ENCODE results near the gene RPS25. TPM values are rescaled to one million over a fixed set of nuclear protein-coding genes. Genes with fewer than 3 reads are reported as not detected.

The RPS25 gene
- total RNA-seq, 2 donors from 2014 or later: 1,289 to 1,299 TPM

GRCh38 chr11:119057000-119057769, 39.0 kb upstream of the RPS25 start, which contains the start of gene HYOU1:
Gene HYOU1 (minus strand): TSS chr11:119057205. CDS start chr11:119056160, 1,045 bp downstream.
- H3K36me3 Mint-ChIP-seq (ENCODE audit: low read depth): peaks cover 42% of the 10 kb centered on the region
- Histone ChIP-seq H3K4me1 (ENCODE audit: control insufficient read depth, insufficient read depth, low read length) (no peaks in the 10 kb centered on the region), H3K27ac (ENCODE audit: low read depth, low read length) (peak within 1 kb of the TSS; percentile 88), H3K27me3 (ENCODE audit: control insufficient read depth, insufficient read depth, low read length, poor library complexity, severe bottlenecking) (no peaks in the 10 kb centered on the region), H3K4me3 (ENCODE audit: low read length) (peak within 1 kb of the TSS; percentile 93), H3K9ac (ENCODE audit: extremely low read depth, low read length, poor library complexity, severe bottlenecking) (peak within 1 kb of the TSS; percentile 81), H3K36me3 (ENCODE audit: control insufficient read depth, insufficient read depth, low read length) (peaks cover 35% of the 10 kb centered on the region), H3K9me3 (ENCODE audit: control insufficient read depth, low read length) (no peaks in the 10 kb centered on the region)
- H3K27ac Mint-ChIP-seq: peak within 1 kb of the TSS; percentile 97
- 0% methylated on average over 25 to 79 of the region's 79 CpGs for WGBS, 2 experiments (ENCODE audit: insufficient coverage in 1 of 2, insufficient read length in 1 of 2)
- DNase-seq: peak; percentile 99
- TF ChIP-seq CTCF (conservative IDR thresholded peaks at IDR 0.05): peak; percentile 65
- H3K4me1 Mint-ChIP-seq: peaks cover 16% of the 10 kb centered on the region
- H3K4me3 Mint-ChIP-seq: peak within 1 kb of the TSS; percentile 90
- H3K27me3 Mint-ChIP-seq (ENCODE audit: insufficient read depth): no peaks in the 10 kb centered on the region
- peaks cover 6% of the 10 kb centered on the region for H3K9me3 Mint-ChIP-seq

- DNase-seq: peak; percentile 84
- peak; percentile 21 for TF ChIP-seq CTCF (conservative IDR thresholded peaks at IDR 0.05)
- H3K9me3 Mint-ChIP-seq: peaks cover 6% of the 10 kb centered on the region
- Histone ChIP-seq H3K27ac (ENCODE audit: low read depth, low read length) (peak overlapping the region; percentile 88), H3K27me3 (ENCODE audit: control insufficient read depth, insufficient read depth, low read length, poor library complexity, severe bottlenecking) (no peaks in the 10 kb centered on the region), H3K4me1 (ENCODE audit: control insufficient read depth, insufficient read depth, low read length) (no peaks in the 10 kb centered on the region), H3K36me3 (ENCODE audit: control insufficient read depth, insufficient read depth, low read length) (peaks cover 42% of the 10 kb centered on the region), H3K4me3 (ENCODE audit: low read length) (peak overlapping the region; percentile 93), H3K9ac (ENCODE audit: extremely low read depth, low read length, poor library complexity, severe bottlenecking) (peak overlapping the region; percentile 81), H3K9me3 (ENCODE audit: control insufficient read depth, low read length) (no peaks in the 10 kb centered on the region)
- peaks cover 16% of the 10 kb centered on the region for H3K4me1 Mint-ChIP-seq
- H3K27me3 Mint-ChIP-seq (ENCODE audit: insufficient read depth): no peaks in the 10 kb centered on the region
- H3K27ac Mint-ChIP-seq: peak overlapping the region; percentile 97
- 0% methylated on average over 14 to 48 of the region's 48 CpGs for WGBS, 2 experiments (ENCODE audit: insufficient coverage in 1 of 2, insufficient read length in 1 of 2)
- peaks cover 49% of the 10 kb centered on the region for H3K36me3 Mint-ChIP-seq (ENCODE audit: low read depth)
- H3K4me3 Mint-ChIP-seq: peak overlapping the region; percentile 90
Measured at GRCh38 chr11:119056421-119056999, 38.4 kb upstream of the RPS25 start.

- H3K36me3 ChIP-seq (ENCODE audit: control insufficient read depth, insufficient read depth, low read length): peaks cover 48% of the 10 kb centered on the region
- peaks cover 16% of the 10 kb centered on the region for H3K4me1 Mint-ChIP-seq
- peak overlapping the region; percentile 93 for H3K4me3 ChIP-seq (ENCODE audit: low read length)
- H3K9ac ChIP-seq (ENCODE audit: extremely low read depth, low read length, poor library complexity, severe bottlenecking): peak overlapping the region; percentile 81
- peak; percentile 53 for DNase-seq
- peak overlapping the region; percentile 90 for H3K4me3 Mint-ChIP-seq
- peaks cover 55% of the 10 kb centered on the region for H3K36me3 Mint-ChIP-seq (ENCODE audit: low read depth)
- WGBS, 2 experiments (ENCODE audit: insufficient coverage in 1 of 2, insufficient read length in 1 of 2): 60 to 62% methylated on average over 1 to 6 of the region's 6 CpGs
- peaks cover 6% of the 10 kb centered on the region for H3K9me3 Mint-ChIP-seq
- peak; percentile 42 for TF ChIP-seq CTCF (conservative IDR thresholded peaks at IDR 0.05)
- H3K4me1 ChIP-seq (ENCODE audit: control insufficient read depth, insufficient read depth, low read length): no peaks in the 10 kb centered on the region
- peak overlapping the region; percentile 82 for H3K27ac Mint-ChIP-seq
- H3K27me3 ChIP-seq (ENCODE audit: control insufficient read depth, insufficient read depth, low read length, poor library complexity, severe bottlenecking): no peaks in the 10 kb centered on the region
- H3K27ac ChIP-seq (ENCODE audit: low read depth, low read length): peak overlapping the region; percentile 88
- H3K9me3 ChIP-seq (ENCODE audit: control insufficient read depth, low read length): no peaks in the 10 kb centered on the region
- H3K27me3 Mint-ChIP-seq (ENCODE audit: insufficient read depth): no peaks in the 10 kb centered on the region
Measured at GRCh38 chr11:119055901-119056300, 37.8 kb upstream of the RPS25 start.
